CD14-positive monocyte (primary cell): Measurements from ENCODE around the gene NTRK1. TPM values are rescaled to one million over a fixed set of nuclear protein-coding genes. Genes with fewer than 3 reads are reported as not detected.
A peak's percentile ranks its signal among the peaks of the same experiment; 100 is the strongest.

Experiments used
- DNase-seq, 3 donors: peaks; one replicate each; pipeline ENCODE4 v3.0.0-alpha.2; 2011 to 2022
- H2AFZ ChIP-seq: 2 replicates; pipeline ENCODE4 v1.6.0; 2012; ENCODE audit warnings: mild to moderate bottlenecking, low read depth, low read length, inconsistent platforms; ENCODE audit not compliant: insufficient read depth, poor library complexity, severe bottlenecking
- H3K27ac ChIP-seq, 2 donors: 1 replicate in 1 of 2; 2 replicates in 1 of 2; pipeline ENCODE4 v1.5.1; 2012 to 2013; ENCODE audit warnings: low read length in 2 of 2, control low read depth in 1 of 2, inconsistent platforms in 1 of 2, low read depth in 1 of 2, mild to moderate bottlenecking in 1 of 2
- H3K27me3 ChIP-seq, 2 donors: one replicate each; pipeline versions ENCODE4 v1.6.0 to v1.6.1; 2011 to 2013; ENCODE audit warnings: low read length in 2 of 2; ENCODE audit not compliant: control insufficient read depth in 2 of 2, insufficient read depth in 2 of 2
- H3K36me3 ChIP-seq, 2 donors: replicated peaks in 1 of 2; 1 replicate in 1 of 2; 2 replicates in 1 of 2; pipeline versions ENCODE4 v1.5.1 to v1.6.1; 2012 to 2013; ENCODE audit warnings: low read length in 2 of 2, control low read depth in 1 of 2, inconsistent platforms in 1 of 2, mild to moderate bottlenecking in 1 of 2; ENCODE audit not compliant: insufficient read depth in 2 of 2, control insufficient read depth in 1 of 2
- H3K4me1 ChIP-seq, 2 donors: 1 replicate in 1 of 2; 2 replicates in 1 of 2; pipeline versions ENCODE4 v1.5.1 to v1.6.1; 2012 to 2013; ENCODE audit warnings: low read length in 2 of 2, control low read depth in 1 of 2, inconsistent platforms in 1 of 2, mild to moderate bottlenecking in 1 of 2, moderate library complexity in 1 of 2; ENCODE audit not compliant: insufficient read depth in 2 of 2, control insufficient read depth in 1 of 2
- H3K4me2 ChIP-seq: replicated peaks from 2 replicates; pipeline ENCODE3; 2012; ENCODE audit warnings: low read length, moderate library complexity, mild to moderate bottlenecking; ENCODE audit not compliant: poor library complexity, severe bottlenecking; ENCODE audit errors: extremely low read depth
- H3K4me3 ChIP-seq, 3 experiments: fragments of 200-600 bp in 1 of 3; sonication (generic) in 1 of 3; replicated peaks in 1 of 3; 1 replicate in 2 of 3; 2 replicates in 1 of 3; pipeline ENCODE4 v1.5.1; 2011 to 2013; ENCODE audit warnings: low read length in 3 of 3, mild to moderate bottlenecking in 3 of 3, control low read depth in 2 of 3, low read depth in 2 of 3, inconsistent platforms in 1 of 3, moderate library complexity in 1 of 3
- H3K79me2 ChIP-seq: 2 replicates; pipeline ENCODE4 v1.6.0; 2012; ENCODE audit warnings: mild to moderate bottlenecking, control low read depth, inconsistent platforms, low read length, moderate library complexity; ENCODE audit not compliant: insufficient read depth
- H3K9ac ChIP-seq: 2 replicates; pipeline ENCODE4 v1.6.0; 2017; ENCODE audit warnings: low read length, mild to moderate bottlenecking; ENCODE audit not compliant: insufficient read depth, poor library complexity, severe bottlenecking
- H3K9me3 ChIP-seq, 2 donors: replicated peaks in 1 of 2; 1 replicate in 1 of 2; 2 replicates in 1 of 2; pipeline versions ENCODE4 v1.5.1 to v1.6.1; 2012 to 2013; ENCODE audit warnings: low read length in 2 of 2, control low read depth in 1 of 2; ENCODE audit not compliant: control insufficient read depth in 1 of 2, insufficient read depth in 1 of 2
- H4K20me1 ChIP-seq: 2 replicates; pipeline ENCODE4 v1.6.0; 2012; ENCODE audit warnings: mild to moderate bottlenecking, low read length, control low read depth, moderate library complexity; ENCODE audit not compliant: insufficient read depth
- H3K27ac Mint-ChIP-seq, 7 donors: one replicate each; pipeline ENCODE4 v1.8.0; 2020; ENCODE audit warnings: mild to moderate bottlenecking in 7 of 7, mixed read lengths in 7 of 7, moderate library complexity in 6 of 7, inconsistent platforms in 2 of 7
- H3K27me3 Mint-ChIP-seq, 3 donors: one replicate each; pipeline ENCODE4 v1.8.0; 2021 to 2022; ENCODE audit warnings: low read depth in 3 of 3, mild to moderate bottlenecking in 3 of 3, mixed read lengths in 3 of 3, moderate library complexity in 3 of 3, inconsistent platforms in 1 of 3
- H3K36me3 Mint-ChIP-seq, 2 donors: one replicate each; pipeline ENCODE4 v1.8.0; 2020; ENCODE audit warnings: mixed read lengths in 2 of 2, inconsistent platforms in 1 of 2, mild to moderate bottlenecking in 1 of 2
- H3K4me1 Mint-ChIP-seq: one replicate; pipeline ENCODE4 v1.8.0; 2020; ENCODE audit warnings: mild to moderate bottlenecking, mixed read lengths
- H3K4me3 Mint-ChIP-seq, 2 donors: one replicate each; pipeline ENCODE4 v1.8.0; 2020; ENCODE audit warnings: mild to moderate bottlenecking in 2 of 2, mixed read lengths in 2 of 2, moderate library complexity in 1 of 2
- H3K9me3 Mint-ChIP-seq, 7 donors: one replicate each; pipeline ENCODE4 v1.8.0; 2020 to 2022; ENCODE audit warnings: mixed read lengths in 7 of 7, mild to moderate bottlenecking in 6 of 7, moderate library complexity in 6 of 7, inconsistent platforms in 2 of 7
- CTCF ChIP-seq: fragments of 200-600 bp; IDR thresholded peaks from one replicate; pipeline ENCODE4 v1.8.0; 2022; ENCODE audit warnings: antibody characterized with exemption, mild to moderate bottlenecking
- WGBS: methylation state at CpG from one replicate; pipeline ENCODE4 v1.1.5; 2013; ENCODE audit warnings: missing lambda C conversion rate; ENCODE audit not compliant: insufficient coverage; 5-methylcytosine and 5-hydroxymethylcytosine counted together
- intact Hi-C, 2 donors: fragments of 100-400 bp; cut with micrococcal nuclease; formaldehyde crosslinking; loops; one replicate each; pipeline versions ENCODE4 v1.15.0 to v1.15.1; 2023
- polyA plus RNA-seq, 3 donors: library from polyadenylated mRNA; depleted of rRNA in 1 of 3; unstranded in 2 of 3; stranded (reverse) in 1 of 3; fragments of 300-500 nt in 2 of 3; fragments of >200 nt in 1 of 3; fragmentation: Illumina TruSeq in 2 of 3; gene quantifications; 1 replicate in 2 of 3; 2 replicates in 1 of 3; pipeline ENCODE4 v1.2.3, GENCODE V29; 2012 to 2021

The NTRK1 gene
- polyA plus RNA-seq, 3 donors, result 0.03 TPM; not detected in 2

- Histone ChIP-seq H3K79me2 (no peaks in the 10 kb centered on the region), H2AFZ (no peak overlapping the region), H3K36me3 (no peaks in the 10 kb centered on the region), H3K4me3 (no peak overlapping the region), H3K4me1 (peaks cover 7 to 9% of the 10 kb centered on the region in 2 donors), H3K9ac (no peak overlapping the region), H3K4me2 (no peak overlapping the region), H3K27ac (no peak overlapping the region), H3K9me3 (no peaks in the 10 kb centered on the region), H4K20me1 (no peaks in the 10 kb centered on the region), H3K27me3 (peaks cover 3 to 21% of the 10 kb centered on the region in 2 donors)
- 60% methylated on average over 1 of the region's 3 CpGs for WGBS
- peaks cover 10% of the 10 kb centered on the region for H3K4me1 Mint-ChIP-seq
- H3K4me3 Mint-ChIP-seq, result no peak overlapping the region
- peaks cover 0 to 3% of the 10 kb centered on the region in 2 donors for H3K36me3 Mint-ChIP-seq
- no peak for TF ChIP-seq CTCF
- H3K27me3 Mint-ChIP-seq, result peaks cover 36 to 50% (median 40%) of the 10 kb centered on the region in 3 donors
- H3K9me3 Mint-ChIP-seq, result peaks cover 0 to 2% (median 0%) of the 10 kb centered on the region in 7 donors
- H3K27ac Mint-ChIP-seq, result peak overlapping the region in 1 of 7 donors; percentile 26
- intact Hi-C loops, result loop anchor here in 1 of 2 donors (10.0 kb wide), 1 partner anchor 193 kb away; no protein-coding TSS in a partner anchor
- DNase-seq, result no peak
These were observed 26.7 kb downstream of the NTRK1 start for GRCh38 chr1:156887317-156887716.

GRCh38 chr1:156887734-156888133 is 27.1 kb downstream of the NTRK1 start:
- no peaks in the 10 kb centered on the region for H3K36me3 ChIP-seq
- peaks cover 11 to 13% of the 10 kb centered on the region in 2 donors for H3K4me1 ChIP-seq
- Mint-ChIP-seq H3K4me3 (no peak overlapping the region), H3K27me3 (peaks cover 37 to 54% (median 43%) of the 10 kb centered on the region in 3 donors), H3K4me1 (peaks cover 13% of the 10 kb centered on the region), H3K9me3 (peaks cover 0 to 2% (median 0%) of the 10 kb centered on the region in 7 donors), H3K36me3 (peaks cover 0 to 3% of the 10 kb centered on the region in 2 donors), H3K27ac (no peak overlapping the region)
- no peak overlapping the region for H3K9ac ChIP-seq
- intact Hi-C loops, result loop anchor here in 1 of 2 donors (10.0 kb wide), 1 partner anchor 193 kb away; no protein-coding TSS in a partner anchor
- no peaks in the 10 kb centered on the region for H3K9me3 ChIP-seq
- no peak for DNase-seq
- no peak overlapping the region for H3K4me3 ChIP-seq
- H3K79me2 ChIP-seq, result no peaks in the 10 kb centered on the region
- 76% methylated on average over 3 of the region's 6 CpGs for WGBS
- no peak overlapping the region for H3K4me2 ChIP-seq
- H3K27ac ChIP-seq, result no peak overlapping the region
- H2AFZ ChIP-seq, result no peak overlapping the region
- H3K27me3 ChIP-seq, result peaks cover 3 to 24% of the 10 kb centered on the region in 2 donors
- no peaks in the 10 kb centered on the region for H4K20me1 ChIP-seq
- no peak for TF ChIP-seq CTCF
